GM18858 (cell line): ENCODE results near the gene HMX3.

Experiments
- ATAC-seq: cut with Tn5 transposase; IDR thresholded peaks from one replicate; pipeline ENCODE4 v1.9.1; 2021; ENCODE audit not compliant: unreplicated experiment

The HMX3 gene

DNA sequence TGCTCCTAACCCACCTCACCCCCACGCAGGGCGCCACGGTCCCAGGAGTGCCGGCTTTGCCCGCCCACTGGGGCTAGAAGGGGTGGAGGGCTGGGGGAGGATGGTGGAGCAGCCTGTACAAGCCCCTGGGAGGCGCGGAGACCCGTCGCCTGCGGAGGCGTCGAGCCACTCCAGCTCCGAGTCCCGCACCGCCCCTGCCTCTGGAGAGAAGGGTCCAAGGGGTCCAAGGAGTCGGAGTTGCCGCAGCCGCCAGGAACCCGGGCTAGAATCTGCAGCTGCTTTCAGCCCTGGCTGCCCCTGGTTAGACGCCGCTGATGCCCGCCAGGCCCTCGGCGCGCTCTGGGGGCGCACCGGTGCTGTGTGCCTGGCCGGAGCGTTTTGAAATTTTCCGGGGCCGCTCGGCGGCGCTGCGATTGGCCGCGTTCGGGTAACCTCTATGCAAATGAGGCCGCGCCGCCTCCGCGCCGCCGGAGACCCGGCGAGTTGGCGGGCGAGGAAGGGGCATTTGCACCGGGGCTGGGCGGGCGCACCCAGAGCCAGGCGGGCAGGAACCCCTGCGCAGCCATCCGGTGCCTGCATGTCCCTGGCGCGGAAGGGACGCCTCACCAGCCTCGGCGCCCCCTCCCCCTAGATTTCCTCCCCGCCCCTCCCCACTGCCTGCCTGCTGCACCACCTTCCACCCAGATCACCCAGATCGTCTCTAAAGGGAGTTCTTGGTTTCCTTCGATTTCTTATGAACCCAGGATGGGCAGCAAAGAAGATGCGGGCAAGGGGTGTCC is 12.1 kb downstream of the HMX3 start, which contains the start of gene HMX2:
Gene HMX2, plus strand, starts transcription at position 502 of the 779 bp plus-strand sequence. Its CDS starts 243 bp downstream, at position 745.
- no peak for ATAC-seq

DNA sequence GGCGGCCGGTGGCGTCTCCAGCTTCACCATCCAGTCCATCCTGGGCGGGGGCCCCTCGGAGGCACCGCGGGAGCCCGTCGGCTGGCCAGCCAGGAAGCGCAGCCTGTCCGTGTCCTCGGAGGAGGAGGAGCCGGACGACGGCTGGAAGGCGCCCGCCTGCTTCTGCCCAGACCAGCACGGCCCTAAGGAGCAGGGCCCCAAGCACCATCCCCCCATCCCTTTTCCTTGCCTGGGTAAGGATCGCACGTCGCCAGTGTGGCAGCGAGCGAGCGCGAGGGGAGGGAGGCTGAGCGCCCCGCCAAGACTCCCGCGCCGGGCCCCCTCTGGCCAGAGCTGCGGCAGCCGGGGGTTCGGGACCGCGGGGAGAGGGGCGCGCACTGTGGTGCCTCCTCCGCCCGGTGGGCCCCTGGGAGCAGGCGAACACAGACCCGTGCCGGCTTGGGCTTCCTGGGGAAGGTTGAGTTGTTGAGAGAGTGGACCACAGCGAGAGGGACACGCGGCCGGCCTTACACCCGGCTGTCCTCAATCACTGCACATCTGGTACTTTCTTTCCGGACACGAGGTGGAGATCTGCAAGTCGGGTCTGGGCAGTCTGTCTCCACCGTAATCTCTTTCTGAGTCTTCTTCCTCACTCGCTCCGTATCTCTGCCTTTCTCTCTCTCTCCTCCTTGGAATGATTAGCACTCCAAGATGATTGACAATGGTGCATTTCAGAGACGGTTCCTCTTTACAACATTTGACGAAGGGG is 12.8 kb downstream of the HMX3 start:
- ATAC-seq: no peak

DNA sequence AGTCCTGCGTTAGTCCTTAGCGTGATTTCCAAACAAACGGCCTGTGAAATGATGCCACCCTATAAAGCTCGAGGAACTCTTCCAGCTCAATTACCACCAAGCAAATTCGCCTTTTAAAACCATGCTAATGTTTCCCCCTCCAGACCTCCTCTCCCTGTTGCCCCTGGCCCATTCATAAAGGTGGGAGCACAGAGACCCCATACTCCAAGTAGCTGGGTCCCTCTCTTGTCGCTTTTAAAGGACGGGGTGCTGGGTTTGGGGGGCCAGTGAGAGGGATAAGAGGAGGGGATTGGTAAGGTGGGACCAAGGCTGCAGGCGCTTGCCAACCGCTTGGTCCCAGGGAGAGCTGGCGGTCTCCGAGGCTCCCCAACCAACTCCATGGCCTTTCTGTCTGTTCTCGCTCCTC is 13.4 kb downstream of the HMX3 start:
- no peak for ATAC-seq

DNA sequence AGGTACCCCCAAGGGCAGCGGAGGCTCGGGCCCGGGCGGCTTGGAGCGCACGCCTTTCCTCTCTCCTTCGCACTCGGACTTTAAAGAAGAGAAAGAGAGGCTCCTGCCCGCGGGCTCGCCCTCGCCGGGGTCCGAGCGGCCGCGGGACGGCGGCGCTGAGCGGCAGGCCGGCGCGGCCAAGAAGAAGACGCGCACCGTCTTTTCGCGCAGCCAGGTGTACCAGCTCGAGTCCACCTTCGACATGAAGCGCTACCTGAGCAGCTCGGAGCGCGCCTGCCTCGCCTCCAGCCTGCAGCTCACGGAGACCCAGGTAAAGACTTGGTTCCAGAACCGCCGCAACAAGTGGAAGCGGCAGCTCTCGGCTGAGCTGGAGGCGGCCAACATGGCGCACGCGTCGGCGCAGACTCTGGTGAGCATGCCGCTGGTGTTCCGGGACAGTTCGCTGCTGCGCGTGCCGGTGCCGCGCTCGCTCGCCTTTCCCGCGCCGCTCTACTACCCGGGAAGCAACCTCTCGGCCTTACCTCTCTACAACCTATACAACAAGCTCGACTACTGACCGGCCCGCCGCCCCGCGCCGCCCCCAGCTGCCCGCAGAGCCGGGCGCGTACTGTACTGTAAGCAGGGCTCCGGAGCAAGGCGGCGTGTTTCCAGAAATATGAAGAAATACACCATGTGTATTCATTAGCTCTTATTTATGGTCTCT is 13.9 kb downstream of the HMX3 start:
- no peak for ATAC-seq

DNA sequence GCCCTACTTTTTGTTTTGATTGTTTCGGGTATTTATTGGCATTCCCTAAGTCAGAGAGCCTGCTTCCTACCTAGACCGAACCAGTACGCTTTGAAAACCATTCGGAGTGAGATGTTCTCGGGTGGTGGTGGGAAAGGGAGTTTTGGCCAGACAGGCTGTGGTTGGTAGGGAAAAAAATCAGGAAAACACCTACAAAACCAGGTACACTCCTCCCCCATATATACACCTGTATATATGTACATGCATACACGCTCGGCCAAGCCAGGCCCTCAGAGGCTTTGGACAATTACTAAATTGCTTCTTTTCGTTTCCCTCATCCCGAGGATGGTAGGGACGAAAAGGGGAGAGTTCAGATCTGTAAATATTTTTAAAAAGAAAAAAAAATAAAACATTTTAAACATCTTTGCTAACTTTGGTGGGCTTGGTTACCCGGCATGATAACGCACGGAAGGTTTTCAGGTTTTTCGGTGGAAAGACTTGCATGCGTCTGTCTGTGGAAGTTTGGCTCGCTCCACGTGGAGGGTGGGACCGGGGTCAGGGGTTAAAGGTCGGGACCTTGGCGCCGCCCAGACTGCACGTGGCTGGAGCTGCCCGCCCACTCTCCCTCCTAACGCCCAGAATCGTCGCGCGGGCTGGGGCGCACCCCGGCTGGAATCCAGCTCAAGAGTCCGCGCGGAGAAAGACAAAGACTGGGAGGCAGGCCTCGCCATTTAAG is 14.7 kb downstream of the HMX3 start:
- no peak for ATAC-seq

DNA sequence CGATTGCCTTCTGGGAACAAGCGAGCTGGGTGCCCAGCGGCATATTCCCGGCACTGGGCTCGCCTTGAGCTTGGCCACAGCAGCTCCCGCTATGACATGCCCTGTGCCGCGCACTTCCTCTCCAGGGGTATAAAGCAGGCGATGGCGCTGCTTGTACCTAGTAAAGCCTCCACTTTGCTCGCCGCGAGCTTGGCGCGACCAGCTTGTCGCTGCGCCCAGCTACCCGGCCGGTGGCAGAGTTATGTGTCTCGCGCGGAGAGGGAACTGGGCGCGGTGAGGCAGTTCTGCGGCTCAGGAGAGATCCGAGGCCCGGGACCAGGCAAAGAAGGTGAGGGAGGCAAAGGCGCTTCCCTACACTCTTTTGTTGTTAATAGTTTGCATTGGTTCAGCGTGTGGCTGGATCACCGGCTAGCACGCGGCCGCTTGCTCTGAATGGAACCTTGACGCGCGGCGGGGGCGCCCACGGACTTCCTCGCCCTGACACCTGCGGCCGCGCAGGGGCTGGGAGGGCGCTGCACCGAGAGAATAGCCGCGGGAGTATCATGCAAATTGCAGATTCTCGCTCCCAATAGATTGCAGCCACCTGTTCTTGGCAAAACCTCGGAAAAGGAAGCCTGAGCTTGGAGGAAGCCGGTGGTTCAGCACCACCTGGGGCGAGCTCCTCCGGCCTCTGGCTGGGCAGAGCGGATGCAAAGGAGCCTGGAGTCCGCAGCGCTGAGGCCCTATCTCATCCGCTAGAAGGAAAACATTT is 15.4 kb downstream of the HMX3 start:
- ATAC-seq: no peak

DNA sequence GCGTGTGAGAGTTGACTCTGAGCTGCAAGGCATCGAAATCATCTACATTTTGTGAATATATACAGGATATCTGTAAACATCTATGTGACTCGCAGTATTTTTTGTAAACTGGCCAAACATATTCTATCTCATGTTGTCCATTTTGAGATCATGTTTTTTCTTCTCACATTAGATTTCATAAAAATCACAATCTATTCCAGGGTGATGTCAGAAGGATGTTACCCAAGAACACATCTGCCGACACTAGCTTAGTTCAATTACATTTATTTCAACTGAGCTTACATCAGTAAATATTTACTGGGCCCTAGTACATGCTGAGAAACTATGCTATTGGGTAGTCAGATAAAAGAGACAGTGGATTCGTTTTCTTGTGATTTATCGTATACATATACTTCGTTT is 16.0 kb downstream of the HMX3 start:
- no peak for ATAC-seq

DNA sequence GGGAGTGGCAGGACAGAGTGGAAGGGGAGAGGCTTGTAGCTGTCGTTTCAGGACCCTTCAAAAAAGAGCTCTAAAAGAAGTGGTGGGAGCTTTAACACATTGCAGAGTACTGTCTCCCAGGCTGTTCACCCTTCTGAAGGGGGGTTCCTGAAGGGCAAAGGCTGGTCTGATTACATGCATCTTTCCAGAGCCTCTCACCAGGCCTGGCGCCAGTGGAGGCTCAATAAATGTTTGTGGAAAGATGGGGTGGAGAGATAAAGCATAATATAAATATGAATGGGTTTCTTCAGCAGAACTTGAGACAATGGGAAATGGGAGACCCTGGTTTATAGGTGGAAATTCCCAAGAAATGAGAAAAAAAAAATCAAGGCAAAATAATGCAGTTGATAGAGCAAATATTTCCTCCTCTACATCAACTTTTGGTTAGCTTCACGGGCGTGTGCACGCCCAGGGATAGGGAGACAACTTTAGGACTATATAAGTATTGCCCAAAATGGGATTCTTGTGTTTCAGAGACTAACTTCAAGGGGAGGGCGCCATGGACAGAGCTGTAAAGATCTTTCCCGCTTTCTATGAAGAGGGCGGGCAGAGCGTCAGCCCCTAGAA is 17.8 kb downstream of the HMX3 start:
- no peak for ATAC-seq

DNA sequence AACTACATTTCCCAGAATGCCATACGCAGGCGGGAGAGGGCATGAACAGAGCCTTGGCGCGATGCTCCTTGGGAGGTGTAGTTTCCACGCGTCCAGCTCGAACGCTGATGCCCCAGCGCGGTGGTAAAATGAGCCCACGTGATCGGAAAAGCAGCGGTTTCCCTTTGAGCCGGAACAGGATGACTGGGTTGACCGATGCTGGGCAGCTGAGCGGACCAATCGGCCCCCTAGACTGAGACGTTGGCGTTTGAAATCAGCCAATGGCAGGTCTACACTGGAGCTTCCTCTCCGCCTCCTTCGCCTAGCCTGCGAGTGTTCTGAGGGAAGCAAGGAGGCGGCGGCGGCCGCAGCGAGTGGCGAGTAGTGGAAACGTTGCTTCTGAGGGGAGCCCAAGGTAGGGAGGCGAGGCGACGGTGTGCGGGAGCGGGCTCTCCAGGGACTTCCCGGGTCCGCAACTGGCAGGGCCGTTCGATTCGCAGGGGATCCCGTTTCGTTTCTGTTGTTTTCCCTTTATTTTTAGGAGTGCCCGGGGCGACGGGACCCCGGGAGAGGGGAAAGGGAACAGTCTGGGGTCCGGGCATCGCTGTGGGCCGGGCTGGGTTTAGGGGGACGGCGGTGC is 18.4 kb downstream of the HMX3 start, which contains the start of gene BUB3:
Gene BUB3, plus strand, starts transcription at position 311 of the 619 bp plus-strand sequence. CDS start 516 bp downstream, outside the sequence.
- peak; percentile 84 for ATAC-seq

DNA sequence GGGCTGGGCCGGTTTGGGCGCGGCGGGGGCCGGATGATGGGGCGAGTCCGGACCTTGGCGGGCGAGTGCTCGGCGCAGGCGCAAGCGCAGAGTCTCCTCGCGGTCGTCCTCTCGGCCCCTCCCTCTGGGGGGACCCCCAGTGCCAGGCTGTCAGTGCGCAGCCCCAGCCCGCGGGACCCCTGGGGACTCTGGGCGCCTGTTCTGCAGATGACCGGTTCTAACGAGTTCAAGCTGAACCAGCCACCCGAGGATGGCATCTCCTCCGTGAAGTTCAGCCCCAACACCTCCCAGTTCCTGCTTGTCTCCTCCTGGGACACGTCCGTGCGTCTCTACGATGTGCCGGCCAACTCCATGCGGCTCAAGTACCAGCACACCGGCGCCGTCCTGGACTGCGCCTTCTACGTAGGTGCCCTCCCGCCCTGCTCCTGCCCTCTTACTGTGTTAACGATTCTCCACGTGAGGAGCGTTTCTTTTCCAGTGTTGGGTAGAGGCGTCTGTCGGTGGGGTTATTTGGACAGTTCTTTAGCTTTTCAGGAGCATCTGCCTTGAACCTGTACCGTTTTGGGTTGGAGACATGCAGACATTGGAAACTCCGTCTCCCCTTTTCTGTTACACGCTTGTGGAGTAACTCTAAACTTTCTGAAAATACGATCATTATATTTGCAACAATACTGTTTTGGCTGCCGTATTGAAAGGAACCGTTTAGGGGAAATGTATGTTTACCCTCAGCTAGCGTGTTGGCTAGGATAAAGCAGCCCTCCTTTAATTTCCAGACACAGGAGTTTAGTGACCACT is 19.1 kb downstream of the HMX3 start:
- ATAC-seq: no peak

DNA sequence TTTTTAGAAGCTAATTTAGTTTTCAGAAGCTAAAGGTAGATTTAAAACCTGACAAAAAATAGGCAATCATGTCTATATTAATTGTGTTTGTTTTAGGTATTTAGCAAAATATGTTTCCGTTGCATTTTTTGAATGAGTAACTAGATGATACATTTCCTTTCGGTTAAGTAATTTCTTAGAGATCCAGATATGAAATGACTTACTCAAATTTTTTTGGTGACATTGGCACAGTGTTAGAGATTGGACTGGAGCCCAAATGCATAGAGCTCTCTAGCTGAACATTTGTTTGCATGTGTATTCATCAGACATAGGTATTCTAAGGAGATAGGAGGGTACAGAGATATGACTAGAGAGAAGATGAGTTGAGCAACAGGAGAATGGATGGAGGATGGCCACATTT is 20.3 kb downstream of the HMX3 start:
- no peak for ATAC-seq

DNA sequence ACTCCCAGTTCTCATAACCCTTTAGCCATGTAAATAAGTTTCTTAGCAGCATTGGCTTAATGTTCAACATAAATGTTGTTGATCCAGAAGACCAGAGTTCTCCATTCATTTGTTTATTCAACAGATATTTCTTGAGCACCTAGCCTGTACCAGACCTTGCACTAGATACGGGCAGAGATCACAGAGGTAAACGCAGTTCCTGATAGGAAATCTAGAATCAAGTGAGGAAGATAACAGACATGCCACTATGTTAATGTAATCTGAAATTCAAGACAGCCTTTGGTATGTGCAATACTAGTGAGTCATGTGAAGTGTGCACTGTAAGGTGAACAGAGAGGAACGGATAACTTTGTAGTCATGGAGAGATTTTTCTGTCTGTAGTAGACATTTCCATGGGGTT is 21.4 kb downstream of the HMX3 start:
- no peak for ATAC-seq

DNA sequence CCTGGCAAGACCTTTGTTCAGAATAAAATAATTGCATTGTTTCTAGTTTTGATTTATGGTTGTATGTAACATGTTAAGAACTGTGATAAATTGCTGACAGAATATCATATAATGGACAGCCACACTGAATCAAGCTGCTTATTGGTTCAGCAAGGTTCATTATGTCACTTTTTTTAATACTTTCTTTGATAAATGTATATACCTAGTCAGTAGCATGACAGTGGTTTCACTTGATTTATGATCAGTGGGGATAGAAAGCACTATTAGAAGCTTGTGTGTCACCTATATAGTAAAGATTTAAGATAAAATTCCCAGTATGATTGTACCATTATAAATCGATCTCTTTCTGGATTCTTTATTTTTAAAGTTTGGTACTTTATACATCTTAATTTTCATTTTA is 22.9 kb downstream of the HMX3 start:
- no peak for ATAC-seq

DNA sequence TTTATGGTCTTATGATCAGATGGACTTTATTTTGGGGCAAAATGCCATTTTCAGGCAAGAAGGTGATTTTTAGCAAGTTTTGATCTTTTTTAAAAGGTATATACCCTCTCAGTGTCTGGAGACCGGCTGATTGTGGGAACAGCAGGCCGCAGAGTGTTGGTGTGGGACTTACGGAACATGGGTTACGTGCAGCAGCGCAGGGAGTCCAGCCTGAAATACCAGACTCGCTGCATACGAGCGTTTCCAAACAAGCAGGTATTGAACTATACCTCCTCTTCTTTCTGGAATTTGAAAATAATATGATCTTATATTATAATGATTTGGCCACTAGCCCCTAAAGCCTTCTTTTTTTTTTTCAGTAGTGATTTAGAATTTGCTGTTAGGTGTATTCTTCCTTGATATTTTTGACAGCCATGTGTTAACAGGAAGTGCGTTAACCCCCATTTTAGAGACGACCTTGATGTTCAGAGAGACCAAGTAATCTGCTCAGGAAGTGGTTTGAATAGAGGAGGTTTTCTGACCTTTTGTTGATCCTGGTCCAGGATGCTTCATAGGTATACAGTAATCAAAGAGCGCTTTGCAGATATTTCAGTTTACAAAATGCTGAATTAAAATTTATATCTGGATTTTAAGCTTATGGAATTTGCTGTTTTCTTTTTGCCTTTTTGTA is 24.7 kb downstream of the HMX3 start:
- no peak for ATAC-seq

DNA sequence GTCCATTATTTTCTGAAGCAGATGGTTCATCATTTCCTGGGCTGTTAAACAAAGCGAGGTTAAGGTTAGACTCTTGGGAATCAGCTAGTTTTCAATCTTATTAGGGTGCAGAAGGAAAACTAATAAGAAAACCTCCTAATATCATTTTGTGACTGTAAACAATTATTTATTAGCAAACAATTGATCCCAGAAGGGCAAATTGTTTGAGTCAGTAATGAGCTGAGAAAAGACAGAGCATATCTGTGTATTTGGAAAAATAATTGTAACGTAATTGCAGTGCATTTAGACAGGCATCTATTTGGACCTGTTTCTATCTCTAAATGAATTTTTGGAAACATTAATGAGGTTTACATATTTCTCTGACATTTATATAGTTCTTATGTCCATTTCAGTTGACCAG is 28.5 kb downstream of the HMX3 start:
- ATAC-seq: no peak

DNA sequence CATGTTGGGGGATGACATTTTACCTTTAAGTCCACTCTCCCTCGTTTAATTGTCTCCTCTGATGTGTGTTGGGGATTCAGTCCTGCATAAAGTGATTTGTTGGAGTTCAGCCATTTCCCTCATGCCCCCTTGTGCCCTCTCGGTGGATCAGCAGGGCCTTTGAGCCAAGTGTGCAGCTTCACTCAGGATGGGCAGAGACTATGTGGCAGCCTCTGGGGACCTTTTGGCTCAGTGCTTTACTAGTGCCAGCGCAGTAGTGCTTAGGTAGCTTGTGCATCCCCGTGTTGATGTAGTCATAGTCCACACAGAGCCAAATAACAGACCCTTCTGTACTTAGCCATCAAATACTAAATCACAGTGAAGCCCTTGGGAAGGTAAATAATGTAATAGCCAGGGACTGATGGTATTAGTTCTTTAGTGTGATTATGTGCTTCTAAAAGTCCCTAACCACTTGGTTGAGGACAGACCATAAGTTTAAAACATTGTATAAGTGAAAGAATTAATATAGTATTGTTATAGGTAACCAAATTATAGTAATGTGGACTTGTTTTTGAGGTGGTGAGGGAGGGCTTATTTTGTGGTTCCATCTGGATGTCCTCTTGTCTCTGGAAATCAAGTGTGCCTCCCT is 29.8 kb downstream of the HMX3 start:
- no peak for ATAC-seq

DNA sequence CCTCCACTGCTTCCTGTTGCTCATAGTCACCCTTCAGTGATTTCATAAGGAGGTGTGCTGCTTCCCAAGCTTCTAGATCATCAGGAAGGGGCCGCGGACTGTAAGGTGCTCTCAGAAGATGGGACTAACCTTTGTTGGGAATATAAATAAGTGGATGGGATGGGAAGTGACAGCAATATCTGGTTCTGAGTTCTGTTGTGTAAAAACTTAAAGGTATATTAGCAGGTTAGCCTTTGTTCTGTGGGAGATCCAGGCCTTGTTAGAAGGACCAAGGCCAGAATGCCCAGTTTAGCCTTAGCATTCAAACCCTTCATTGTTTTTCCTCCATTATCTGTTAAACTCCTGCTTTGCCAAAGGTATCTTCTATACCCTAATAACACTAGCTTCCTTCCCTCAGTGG is 30.8 kb downstream of the HMX3 start:
- no peak for ATAC-seq

DNA sequence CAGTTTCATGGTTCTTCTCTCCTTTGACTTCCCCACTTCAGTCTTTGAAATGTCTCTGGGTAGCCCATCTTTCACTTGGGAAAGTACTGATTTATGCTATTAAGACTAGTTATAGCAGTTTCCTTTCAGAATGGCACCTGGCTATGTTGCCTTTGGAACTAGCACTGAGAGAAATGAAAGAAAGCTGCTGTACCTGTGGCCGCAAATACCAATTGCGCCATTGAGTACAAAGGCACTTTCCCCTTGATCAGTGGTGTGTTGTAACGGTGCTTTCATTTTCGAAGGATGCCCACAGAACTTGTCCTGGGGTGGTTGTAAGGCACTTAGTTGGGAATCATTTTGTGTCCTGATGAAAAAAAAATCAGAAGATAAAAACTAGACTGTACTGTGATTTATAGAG is 35.2 kb downstream of the HMX3 start:
- no peak for ATAC-seq
